Loucy (cell line): ENCODE data around the gene ATF2.

Source experiments
- H2AFZ ChIP-seq: fragments of 200-600 bp; sonication (generic); 2 replicates; pipeline ENCODE4 v1.6.0; 2016; ENCODE audit warnings: antibody characterized with exemption, mild to moderate bottlenecking, low read length, moderate library complexity
- H3F3A ChIP-seq: fragments of 200-600 bp; 2 replicates; pipeline ENCODE4 v1.6.0; 2016; ENCODE audit warnings: antibody characterized with exemption, low read depth, mild to moderate bottlenecking
- H3K27me3 ChIP-seq: fragments of 200-600 bp; sonication (generic); 2 replicates; pipeline ENCODE4 v1.6.1; 2014; ENCODE audit warnings: low read length, mild to moderate bottlenecking; ENCODE audit not compliant: insufficient read depth, poor library complexity, severe bottlenecking
- H3K36me3 ChIP-seq: fragments of 200-600 bp; sonication (generic); 2 replicates; pipeline ENCODE4 v1.6.1; 2016; ENCODE audit warnings: low read length; ENCODE audit not compliant: insufficient read depth
- H3K4me1 ChIP-seq: fragments of 200-600 bp; sonication (generic); 2 replicates; pipeline ENCODE4 v1.5.1; 2014; ENCODE audit warnings: low read length, mild to moderate bottlenecking; ENCODE audit not compliant: insufficient read depth, poor library complexity, severe bottlenecking
- H3K4me2 ChIP-seq: fragments of 200-600 bp; sonication (generic); 2 replicates; pipeline ENCODE4 v1.6.0; 2014; ENCODE audit warnings: antibody characterized with exemption, low read length, low read depth, mild to moderate bottlenecking; ENCODE audit not compliant: poor library complexity, severe bottlenecking
- H3K4me3 ChIP-seq: fragments of 200-600 bp; sonication (generic); 2 replicates; pipeline ENCODE4 v1.5.1; 2014; ENCODE audit warnings: low read length, mild to moderate bottlenecking, mixed read lengths; ENCODE audit not compliant: poor library complexity, severe bottlenecking
- H3K79me2 ChIP-seq: fragments of 200-600 bp; sonication (generic); 2 replicates; pipeline ENCODE4 v1.6.1; 2014; ENCODE audit warnings: low read length; ENCODE audit not compliant: insufficient read depth
- H3K9ac ChIP-seq: fragments of 200-600 bp; sonication (generic); 2 replicates; pipeline ENCODE4 v1.6.0; 2014; ENCODE audit warnings: mild to moderate bottlenecking, low read depth, low read length, moderate library complexity; ENCODE audit not compliant: poor library complexity, severe bottlenecking
- H3K9me2 ChIP-seq: fragments of 200-600 bp; sonication (generic); replicated peaks from 2 replicates; pipeline ENCODE4 v1.6.1; 2016; ENCODE audit warnings: low read depth, low read length, mixed read lengths
- H3K9me3 ChIP-seq: fragments of 200-600 bp; sonication (generic); 2 replicates; pipeline ENCODE4 v1.6.1; 2014; ENCODE audit warnings: mild to moderate bottlenecking, antibody characterized with exemption, low read length, low read depth; ENCODE audit not compliant: insufficient read depth
- H4K20me1 ChIP-seq: fragments of 200-600 bp; sonication (generic); 2 replicates; pipeline ENCODE4 v1.6.0; 2014; ENCODE audit warnings: antibody characterized with exemption, low read length, mild to moderate bottlenecking; ENCODE audit not compliant: insufficient read depth, poor library complexity, severe bottlenecking
- CTCF ChIP-seq: fragments of 200-600 bp; sonication (generic); conservative IDR thresholded peaks from 2 replicates; pipeline ENCODE4 v1.5.1; 2014; ENCODE audit warnings: mild to moderate bottlenecking, antibody characterized with exemption, low read length
- EZH2phosphoT487 ChIP-seq: fragments of 200-600 bp; IDR thresholded peaks from 2 replicates; pipeline ENCODE4 v1.6.1; 2018; ENCODE audit warnings: antibody characterized with exemption, mild to moderate bottlenecking, moderate library complexity, borderline replicate concordance

Gene ATF2

GRCh38 chr2:175176624-175177023 is 8.6 kb upstream of the ATF2 start:
- Histone ChIP-seq H3K36me3 (peaks cover 34% of the 10 kb centered on the region; the same call in 1 of the 2 replicates), H3K4me2 (peak overlapping the region; percentile 90), H3F3A (no peaks in the 10 kb centered on the region), H3K27me3 (no peaks in the 10 kb centered on the region), H3K4me1 (peaks cover 41% of the 10 kb centered on the region), H3K9me3 (no peaks in the 10 kb centered on the region), H3K9ac (no peak overlapping the region), H4K20me1 (peaks cover 55% of the 10 kb centered on the region), H3K79me2 (peaks cover 59% of the 10 kb centered on the region), H3K4me3 (no peak overlapping the region), H3K9me2 (no peaks in the 10 kb centered on the region), H2AFZ (no peak overlapping the region)
- TF ChIP-seq CTCF: no peak
- TF ChIP-seq EZH2phosphoT487: no peak

- Histone ChIP-seq H3K79me2 (peaks cover 52% of the 10 kb centered on the region), H3K36me3 (peaks cover 34% of the 10 kb centered on the region; the same call in 1 of the 2 replicates), H3K4me3 (no peak overlapping the region), H3K9me3 (no peaks in the 10 kb centered on the region), H3K9ac (no peak overlapping the region), H3K9me2 (no peaks in the 10 kb centered on the region), H3K4me2 (no peak overlapping the region), H2AFZ (no peak overlapping the region), H3K4me1 (peaks cover 41% of the 10 kb centered on the region), H3K27me3 (no peaks in the 10 kb centered on the region), H4K20me1 (peaks cover 49% of the 10 kb centered on the region), H3F3A (no peaks in the 10 kb centered on the region)
- TF ChIP-seq EZH2phosphoT487: no peak
- no peak for TF ChIP-seq CTCF
Observed at GRCh38 chr2:175175896-175176295, 7.9 kb upstream of the ATF2 start.

- TF ChIP-seq EZH2phosphoT487 (no peak), CTCF (no peak)
- Histone ChIP-seq H2AFZ (no peak overlapping the region), H4K20me1 (peaks cover 43% of the 10 kb centered on the region), H3K4me3 (no peak overlapping the region), H3K4me1 (peaks cover 36% of the 10 kb centered on the region), H3K79me2 (peaks cover 46% of the 10 kb centered on the region), H3K9ac (no peak overlapping the region), H3K4me2 (no peak overlapping the region), H3K9me3 (no peaks in the 10 kb centered on the region), H3K36me3 (peaks cover 34% of the 10 kb centered on the region; the same call in 1 of the 2 replicates), H3F3A (no peaks in the 10 kb centered on the region), H3K9me2 (no peaks in the 10 kb centered on the region), H3K27me3 (no peaks in the 10 kb centered on the region)
Observed at GRCh38 chr2:175175320-175175719, 7.3 kb upstream of the ATF2 start.
